ENCODE results near the gene TACC2. TPM values are rescaled to one million over a fixed set of nuclear protein-coding genes. Genes with fewer than 3 reads are reported as not detected.

The TACC2 gene
- total RNA-seq, 5 donors from 2014 or later (not counting 1 experiment from before 2014, with no cell fraction given): 0.46 to 0.70 (median 0.60) TPM; not detected in 2

DNA sequence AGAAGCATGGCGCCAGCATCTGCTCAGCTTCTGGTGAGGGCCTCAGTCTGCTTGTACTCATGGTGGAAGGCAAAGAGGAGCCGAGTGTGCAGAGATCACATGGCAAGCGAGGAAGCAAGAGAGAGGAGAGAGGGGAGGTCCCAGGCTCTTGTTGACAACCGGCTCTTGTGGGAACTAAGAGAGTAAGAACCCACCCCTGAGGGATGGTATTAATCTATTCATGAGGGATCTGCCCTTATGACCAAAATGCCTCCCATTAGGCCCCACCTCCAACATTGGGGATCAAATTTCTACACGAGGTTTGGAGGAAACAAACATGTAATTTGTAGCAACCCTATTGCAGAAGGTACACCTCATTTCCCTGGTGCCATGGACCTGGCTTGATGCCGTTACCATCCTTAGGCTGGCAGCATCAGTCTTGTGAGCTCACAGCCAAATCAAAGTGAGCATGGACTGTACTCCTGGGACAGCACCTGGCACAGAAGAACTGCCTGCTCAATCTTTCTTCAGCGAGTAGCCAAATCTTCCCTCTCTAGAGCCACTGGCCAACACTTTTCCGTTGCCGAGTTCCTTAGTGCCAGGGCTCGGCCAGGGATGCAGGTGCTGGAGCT is 288.7 kb downstream of the TACC2 start:
- Mint-ChIP-seq H3K36me3 (no peaks in the 10 kb centered on the region), H3K4me3 (no peak overlapping the region), H3K9me3 (no peaks in the 10 kb centered on the region), H3K27ac (no peak overlapping the region), H3K4me1 (peaks cover 0 to 6% (median 1%) of the 10 kb centered on the region in 3 donors), H3K27me3 (peaks cover 20 to 34% of the 10 kb centered on the region in 2 donors)
- Histone ChIP-seq H3K27me3 (replicated peaks in 1 of 2; ENCODE audit: control insufficient read depth in 2 of 2, extremely low read depth in 1 of 2, insufficient read depth in 2 of 2, low read length in 1 of 2) (peaks cover 0 to 21% of the 10 kb centered on the region in 2 experiments), H3K4me1 (ENCODE audit: control insufficient read depth in 1 of 2, extremely low read depth in 1 of 2, insufficient read depth in 2 of 2, low read length in 2 of 2) (no peaks in the 10 kb centered on the region), H3K36me3 (ENCODE audit: control insufficient read depth in 2 of 2, extremely low read depth in 1 of 2, insufficient read depth in 1 of 2, low read length in 1 of 2) (no peaks in the 10 kb centered on the region), H3K4me3 (ENCODE audit: control insufficient read depth in 1 of 2, extremely low read depth in 1 of 2, low read length in 1 of 2) (no peak overlapping the region), H3K27ac (ENCODE audit: low read length) (no peak overlapping the region), H3K9me3 (no peaks in the 10 kb centered on the region)
- ChIA-PET POLR2A (no interaction called here), CTCF (no interaction called here)
- WGBS (ENCODE audit: insufficient coverage): 89% methylated on average over 6 of the region's 10 CpGs
- no peak for DNase-seq
- ATAC-seq (replicated peaks in 1 of 4): no peak

DNA sequence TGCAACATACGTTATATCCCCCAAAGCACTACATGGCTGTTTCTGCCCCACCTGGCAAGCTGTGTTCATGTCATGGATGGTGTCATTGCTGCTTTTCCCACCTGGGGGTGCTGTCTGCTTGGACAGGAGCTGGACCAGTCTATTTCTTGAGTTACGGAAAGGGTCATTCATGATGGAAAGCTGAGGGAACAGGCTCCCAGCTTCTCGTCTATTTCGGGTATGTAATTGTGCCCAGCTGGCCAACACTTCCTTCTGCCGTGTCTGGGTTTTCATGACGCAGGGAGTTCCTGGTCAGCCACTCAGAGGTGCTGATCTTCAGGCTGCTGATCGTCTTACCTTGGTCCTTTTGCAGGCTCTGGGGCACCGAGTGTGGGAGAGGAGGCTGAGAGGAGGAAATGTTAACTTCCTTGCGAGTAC is 290.8 kb downstream of the TACC2 start:
- Histone ChIP-seq H3K4me1 (ENCODE audit: control insufficient read depth in 1 of 2, extremely low read depth in 1 of 2, insufficient read depth in 2 of 2, low read length in 2 of 2) (no peaks in the 10 kb centered on the region), H3K27me3 (replicated peaks in 1 of 2; ENCODE audit: control insufficient read depth in 2 of 2, extremely low read depth in 1 of 2, insufficient read depth in 2 of 2, low read length in 1 of 2) (peaks cover 0 to 21% of the 10 kb centered on the region in 2 experiments), H3K9me3 (no peaks in the 10 kb centered on the region), H3K4me3 (ENCODE audit: control insufficient read depth in 1 of 2, extremely low read depth in 1 of 2, low read length in 1 of 2) (no peak overlapping the region), H3K36me3 (ENCODE audit: control insufficient read depth in 2 of 2, extremely low read depth in 1 of 2, insufficient read depth in 1 of 2, low read length in 1 of 2) (no peaks in the 10 kb centered on the region), H3K27ac (ENCODE audit: low read length) (no peak overlapping the region)
- Mint-ChIP-seq H3K4me3 (no peak overlapping the region), H3K9me3 (no peaks in the 10 kb centered on the region), H3K36me3 (no peaks in the 10 kb centered on the region), H3K4me1 (peaks cover 0 to 6% (median 1%) of the 10 kb centered on the region in 3 donors), H3K27ac (no peak overlapping the region), H3K27me3 (peaks cover 25 to 37% of the 10 kb centered on the region in 2 donors)
- peak in 1 of 35 experiments; percentile 15 for DNase-seq
- POLR2A ChIA-PET: no interaction called here
- 27% methylated on average over 9 of the region's 9 CpGs for WGBS (ENCODE audit: insufficient coverage)
- CTCF ChIA-PET: interaction anchor here in 1 of 2 donors (1.1 kb wide), 1 partner anchor 11 kb away, joined by 3 read pairs; no protein-coding TSS in a partner anchor
- no peak for ATAC-seq (replicated peaks in 1 of 4)

DNA sequence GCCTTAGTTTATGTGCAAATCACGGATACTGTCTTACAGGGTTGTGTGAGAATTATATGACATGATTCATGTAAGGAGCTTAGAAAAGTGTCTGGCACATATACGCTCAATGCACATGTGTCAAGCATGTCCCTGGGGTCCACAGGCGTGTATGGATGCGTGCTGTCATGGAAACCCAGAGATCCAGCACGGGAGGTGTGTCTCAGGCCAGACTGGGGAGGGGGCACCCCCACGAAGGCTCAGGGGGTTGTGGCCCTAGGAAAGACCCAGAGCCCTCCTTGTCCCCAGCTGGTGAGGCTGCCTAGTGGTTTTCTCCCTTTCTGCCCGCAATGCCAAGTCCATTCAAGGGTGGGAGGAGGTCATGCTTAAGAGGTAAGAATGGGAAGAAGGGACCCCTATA is 291.2 kb downstream of the TACC2 start:
- Histone ChIP-seq H3K27me3 (replicated peaks in 1 of 2; ENCODE audit: control insufficient read depth in 2 of 2, extremely low read depth in 1 of 2, insufficient read depth in 2 of 2, low read length in 1 of 2) (peaks cover 0 to 21% of the 10 kb centered on the region in 2 experiments), H3K36me3 (ENCODE audit: control insufficient read depth in 2 of 2, extremely low read depth in 1 of 2, insufficient read depth in 1 of 2, low read length in 1 of 2) (no peaks in the 10 kb centered on the region), H3K9me3 (no peaks in the 10 kb centered on the region), H3K4me3 (ENCODE audit: control insufficient read depth in 1 of 2, extremely low read depth in 1 of 2, low read length in 1 of 2) (no peak overlapping the region), H3K4me1 (ENCODE audit: control insufficient read depth in 1 of 2, extremely low read depth in 1 of 2, insufficient read depth in 2 of 2, low read length in 2 of 2) (no peaks in the 10 kb centered on the region), H3K27ac (ENCODE audit: low read length) (no peak overlapping the region)
- DNase-seq (no peak), ATAC-seq (replicated peaks in 1 of 4) (no peak)
- WGBS (ENCODE audit: insufficient coverage): 75% methylated on average over 5 of the region's 7 CpGs
- Mint-ChIP-seq H3K27ac (no peak overlapping the region), H3K36me3 (no peaks in the 10 kb centered on the region), H3K27me3 (peaks cover 25 to 37% of the 10 kb centered on the region in 2 donors), H3K4me1 (peaks cover 0 to 6% (median 1%) of the 10 kb centered on the region in 3 donors), H3K9me3 (no peaks in the 10 kb centered on the region), H3K4me3 (no peak overlapping the region)
- ChIA-PET POLR2A (no interaction called here), CTCF (interaction anchor here in 1 of 2 donors (1.1 kb wide), 1 partner anchor 12 kb away, joined by 3 read pairs; no protein-coding TSS in a partner anchor)

DNA sequence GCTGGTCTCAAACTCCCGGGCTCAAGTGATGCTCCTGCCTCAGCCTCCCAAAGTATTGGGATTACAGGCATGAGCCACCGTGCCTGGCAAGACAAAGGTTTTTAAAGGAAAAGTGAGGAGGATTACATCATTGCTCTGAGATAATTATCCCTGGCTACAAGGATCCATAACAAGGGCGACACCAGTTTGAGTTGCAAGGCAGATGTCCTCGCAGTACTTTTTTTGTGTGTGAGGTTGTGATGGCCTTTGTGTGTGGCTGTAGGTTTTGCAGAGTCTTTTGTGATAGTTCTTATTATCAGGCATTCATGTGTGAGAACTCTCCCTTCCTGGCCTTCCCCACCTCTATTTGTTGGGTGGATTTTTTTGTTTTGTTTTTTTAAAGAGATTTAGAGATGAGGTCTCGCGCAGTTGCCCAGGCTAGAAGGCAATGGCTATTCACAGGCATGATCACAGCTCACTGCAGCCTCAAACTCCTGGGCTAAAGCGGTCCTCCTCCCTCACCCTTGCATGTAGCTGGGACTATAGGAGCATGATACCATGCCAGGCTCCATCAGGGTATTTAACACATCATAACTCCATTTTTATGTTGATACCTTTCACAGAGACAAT is 292.2 kb downstream of the TACC2 start:
- DNase-seq (no peak), ATAC-seq (replicated peaks in 1 of 4) (no peak)
- Mint-ChIP-seq H3K9me3 (no peaks in the 10 kb centered on the region), H3K36me3 (no peaks in the 10 kb centered on the region), H3K27me3 (peaks cover 25 to 38% of the 10 kb centered on the region in 2 donors), H3K27ac (no peak overlapping the region), H3K4me3 (no peak overlapping the region), H3K4me1 (peaks cover 0 to 6% (median 1%) of the 10 kb centered on the region in 3 donors)
- 89% methylated on average over 5 of the region's 7 CpGs for WGBS (ENCODE audit: insufficient coverage)
- ChIA-PET POLR2A (no interaction called here), CTCF (no interaction called here)
- Histone ChIP-seq H3K4me1 (ENCODE audit: control insufficient read depth in 1 of 2, extremely low read depth in 1 of 2, insufficient read depth in 2 of 2, low read length in 2 of 2) (no peaks in the 10 kb centered on the region), H3K27ac (ENCODE audit: low read length) (no peak overlapping the region), H3K27me3 (replicated peaks in 1 of 2; ENCODE audit: control insufficient read depth in 2 of 2, extremely low read depth in 1 of 2, insufficient read depth in 2 of 2, low read length in 1 of 2) (peaks cover 0 to 24% of the 10 kb centered on the region in 2 experiments), H3K9me3 (no peaks in the 10 kb centered on the region), H3K36me3 (ENCODE audit: control insufficient read depth in 2 of 2, extremely low read depth in 1 of 2, insufficient read depth in 1 of 2, low read length in 1 of 2) (no peaks in the 10 kb centered on the region), H3K4me3 (ENCODE audit: control insufficient read depth in 1 of 2, extremely low read depth in 1 of 2, low read length in 1 of 2) (no peak overlapping the region)

GRCh38 chr10:122281751-122282150 is 292.8 kb downstream of the TACC2 start:
- ATAC-seq (replicated peaks in 1 of 4): no peak
- Histone ChIP-seq H3K27me3 (replicated peaks in 1 of 2; ENCODE audit: control insufficient read depth in 2 of 2, extremely low read depth in 1 of 2, insufficient read depth in 2 of 2, low read length in 1 of 2) (peaks cover 0 to 23% of the 10 kb centered on the region in 2 experiments), H3K4me3 (ENCODE audit: control insufficient read depth in 1 of 2, extremely low read depth in 1 of 2, low read length in 1 of 2) (no peak overlapping the region), H3K9me3 (no peaks in the 10 kb centered on the region), H3K36me3 (ENCODE audit: control insufficient read depth in 2 of 2, extremely low read depth in 1 of 2, insufficient read depth in 1 of 2, low read length in 1 of 2) (no peaks in the 10 kb centered on the region), H3K27ac (ENCODE audit: low read length) (no peak overlapping the region), H3K4me1 (ENCODE audit: control insufficient read depth in 1 of 2, extremely low read depth in 1 of 2, insufficient read depth in 2 of 2, low read length in 2 of 2) (no peaks in the 10 kb centered on the region)
- Mint-ChIP-seq H3K4me3 (no peak overlapping the region), H3K9me3 (no peaks in the 10 kb centered on the region), H3K27me3 (peaks cover 27 to 42% of the 10 kb centered on the region in 2 donors), H3K27ac (no peak overlapping the region), H3K4me1 (peaks cover 0 to 6% (median 1%) of the 10 kb centered on the region in 3 donors), H3K36me3 (no peaks in the 10 kb centered on the region)
- CTCF ChIA-PET: no interaction called here
- DNase-seq: no peak
- WGBS (ENCODE audit: insufficient coverage): 85% methylated on average over 5 of the region's 8 CpGs
- POLR2A ChIA-PET: no interaction called here

GRCh38 chr10:122282253-122282671 is 293.3 kb downstream of the TACC2 start:
- Histone ChIP-seq H3K4me1 (ENCODE audit: control insufficient read depth in 1 of 2, extremely low read depth in 1 of 2, insufficient read depth in 2 of 2, low read length in 2 of 2) (no peaks in the 10 kb centered on the region), H3K9me3 (no peaks in the 10 kb centered on the region), H3K27me3 (replicated peaks in 1 of 2; ENCODE audit: control insufficient read depth in 2 of 2, extremely low read depth in 1 of 2, insufficient read depth in 2 of 2, low read length in 1 of 2) (peaks cover 0 to 25% of the 10 kb centered on the region in 2 experiments), H3K36me3 (ENCODE audit: control insufficient read depth in 2 of 2, extremely low read depth in 1 of 2, insufficient read depth in 1 of 2, low read length in 1 of 2) (no peaks in the 10 kb centered on the region), H3K4me3 (ENCODE audit: control insufficient read depth in 1 of 2, extremely low read depth in 1 of 2, low read length in 1 of 2) (no peak overlapping the region), H3K27ac (ENCODE audit: low read length) (no peak overlapping the region)
- no peak overlapping the region for H3K27ac Mint-ChIP-seq
- peaks cover 27 to 47% of the 10 kb centered on the region in 2 donors for H3K27me3 Mint-ChIP-seq
- no peaks in the 10 kb centered on the region for H3K36me3 Mint-ChIP-seq
- DNase-seq (no peak), ATAC-seq (replicated peaks in 1 of 4) (no peak)
- POLR2A ChIA-PET: no interaction called here
- no peaks in the 10 kb centered on the region for H3K9me3 Mint-ChIP-seq
- H3K4me3 Mint-ChIP-seq: no peak overlapping the region
- H3K4me1 Mint-ChIP-seq: peaks cover 0 to 6% (median 1%) of the 10 kb centered on the region in 3 donors
- WGBS (ENCODE audit: insufficient coverage): 72% methylated on average over 7 of the region's 9 CpGs
- CTCF ChIA-PET: no interaction called here
